T47D (cell line): ENCODE data around the gene LRRN2.
"Not testable (repeated sequence)": the region's sequence is repeated elsewhere in the genome, so short reads cannot be mapped to it uniquely, and the experiment has no call there.

Source experiments
- DNase-seq, 2 experiments: peaks; one replicate each; pipeline versions ENCODE4 v3.0.0 to v3.0.0-alpha.2; 2011 to 2012; ENCODE audit warnings: low read depth in 1 of 2, low spot score in 1 of 2
- JUND ChIP-seq: IDR thresholded peaks from 2 replicates; pipeline ENCODE4 v1.6.1; 2012; ENCODE audit warnings: low read depth
- in situ Hi-C: cut with HindIII; loops from 2 replicates; pipeline ENCODE4 v1.10.0; 2016; ENCODE audit warnings: low sequenced_read_pairs, low pct_unique_long_range_greater_than_20kb

LRRN2 gene

GRCh38 chr1:204572923-204573922 is 112.3 kb downstream of the LRRN2 start:
- in situ Hi-C loops, result no loop called here
- peak in 1 of 2 experiments; percentile 50 for DNase-seq
- no peak for TF ChIP-seq JUND

GRCh38 chr1:204571631-204572030 is 113.9 kb downstream of the LRRN2 start:
- TF ChIP-seq JUND, result no peak
- no peak for DNase-seq
- in situ Hi-C loops, result no loop called here

- DNase-seq, result no peak
- in situ Hi-C loops, result no loop called here
- no peak for TF ChIP-seq JUND
These were observed 114.4 kb downstream of the LRRN2 start for GRCh38 chr1:204571128-204571527.

DNA sequence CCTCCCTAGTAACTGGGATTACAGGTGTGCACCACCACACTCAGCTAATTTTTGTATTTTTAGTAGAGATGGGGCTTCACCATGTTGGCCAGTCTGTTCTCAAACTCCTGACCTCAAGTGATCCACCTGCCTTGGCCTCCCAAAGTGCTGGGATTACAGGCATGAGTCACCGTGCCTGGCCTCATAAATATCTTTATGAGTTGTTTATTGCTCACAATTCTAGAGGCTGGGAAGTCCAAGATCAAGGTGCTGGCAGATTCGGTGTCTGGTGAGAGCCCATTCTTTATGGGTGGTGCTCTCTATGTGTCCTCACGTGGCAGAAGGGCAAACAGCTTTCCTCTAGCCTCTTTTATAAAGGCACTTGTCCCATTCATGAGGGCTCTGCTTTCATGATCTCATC is 115.5 kb downstream of the LRRN2 start:
- in situ Hi-C loops, DNase-seq: not testable (repeated sequence)

DNA sequence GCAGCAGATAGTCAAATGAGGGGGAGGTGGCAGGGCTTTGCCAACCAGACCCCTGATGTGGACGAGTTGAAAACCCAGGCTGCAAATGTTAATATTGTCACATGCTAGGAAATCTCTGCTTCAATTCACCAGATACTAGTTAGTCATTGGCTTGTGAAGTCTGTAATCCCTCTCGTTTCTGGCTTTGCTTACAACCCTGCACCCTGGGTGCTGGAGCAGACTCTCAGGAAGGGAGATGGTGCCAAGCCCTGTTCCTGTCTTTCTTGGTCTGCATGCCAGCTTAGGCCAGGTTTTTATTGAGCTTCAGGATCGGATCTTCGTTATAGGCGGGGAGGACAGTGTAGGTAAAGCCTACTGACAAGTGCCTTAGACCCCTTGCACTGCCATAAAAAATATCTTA is 116.1 kb downstream of the LRRN2 start:
- DNase-seq, result no peak
- no peak for TF ChIP-seq JUND
- in situ Hi-C loops, result no loop called here

- TF ChIP-seq JUND, result no peak
- in situ Hi-C loops, result no loop called here
- DNase-seq, result no peak
These were observed 116.8 kb downstream of the LRRN2 start for GRCh38 chr1:204568576-204569315.
